ENCODE measurements around the gene CEP250.

- TF ChIP-seq GATA3 (IDR thresholded peaks at IDR 0.05; ENCODE audit: low read depth, low read length) (no peak), GATA2 (IDR thresholded peaks at IDR 0.05; ENCODE audit: low read depth, low read length) (no peak)
These were observed 47.0 kb downstream of the CEP250 start for GRCh38 chr20:35502352-35502751.
